ENCODE data around the gene CLEC1B.
"Not testable (repeated sequence)": the region's sequence is repeated elsewhere in the genome, so short reads cannot be mapped to it uniquely, and the experiment has no call there.

DNA sequence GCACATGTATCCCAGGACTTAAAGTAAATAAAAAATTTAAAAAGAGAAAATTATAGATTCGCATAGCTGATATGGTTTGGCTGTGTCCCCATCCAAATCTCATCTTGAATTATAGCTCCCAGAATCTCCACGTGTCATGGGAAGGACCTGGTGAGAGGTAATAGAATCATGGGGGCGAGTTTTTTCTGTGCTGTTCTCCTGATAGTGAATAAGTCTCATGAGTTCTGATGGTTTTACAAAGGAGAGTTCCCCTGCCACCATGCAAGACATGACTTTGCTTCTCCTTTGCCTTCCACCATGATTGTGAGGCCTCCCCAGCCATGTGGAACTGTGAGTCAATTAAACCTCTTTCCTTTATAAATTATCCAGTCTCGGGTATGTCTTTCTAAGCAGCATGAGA, 27.7 kb upstream of the CLEC1B start:
- TF ChIP-seq POLR2A (IDR thresholded peaks at IDR 0.05); POLR2AphosphoS5 (IDR thresholded peaks at IDR 0.05; ENCODE audit: insufficient read depth in 1 of 2, low read depth in 1 of 2): not testable (repeated sequence)
- TF ChIP-seq, protein P1, sequence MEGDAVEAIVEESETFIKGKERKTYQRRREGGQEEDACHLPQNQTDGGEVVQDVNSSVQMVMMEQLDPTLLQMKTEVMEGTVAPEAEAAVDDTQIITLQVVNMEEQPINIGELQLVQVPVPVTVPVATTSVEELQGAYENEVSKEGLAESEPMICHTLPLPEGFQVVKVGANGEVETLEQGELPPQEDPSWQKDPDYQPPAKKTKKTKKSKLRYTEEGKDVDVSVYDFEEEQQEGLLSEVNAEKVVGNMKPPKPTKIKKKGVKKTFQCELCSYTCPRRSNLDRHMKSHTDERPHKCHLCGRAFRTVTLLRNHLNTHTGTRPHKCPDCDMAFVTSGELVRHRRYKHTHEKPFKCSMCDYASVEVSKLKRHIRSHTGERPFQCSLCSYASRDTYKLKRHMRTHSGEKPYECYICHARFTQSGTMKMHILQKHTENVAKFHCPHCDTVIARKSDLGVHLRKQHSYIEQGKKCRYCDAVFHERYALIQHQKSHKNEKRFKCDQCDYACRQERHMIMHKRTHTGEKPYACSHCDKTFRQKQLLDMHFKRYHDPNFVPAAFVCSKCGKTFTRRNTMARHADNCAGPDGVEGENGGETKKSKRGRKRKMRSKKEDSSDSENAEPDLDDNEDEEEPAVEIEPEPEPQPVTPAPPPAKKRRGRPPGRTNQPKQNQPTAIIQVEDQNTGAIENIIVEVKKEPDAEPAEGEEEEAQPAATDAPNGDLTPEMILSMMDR (IDR thresholded peaks at IDR 0.05), result not testable (repeated sequence)
